CD4-positive, alpha-beta T cell (primary cell): ENCODE results near the gene PPP6R2. TPM values are rescaled to one million over a fixed set of nuclear protein-coding genes. Genes with fewer than 3 reads are reported as not detected.

Experiments
- ATAC-seq: fragments of 200-7000 bp; cut with Tn5 transposase; one replicate; pipeline ENCODE4 v1.10.0; 2022; ENCODE audit warnings: mild to moderate bottlenecking; ENCODE audit not compliant: poor library complexity
- CTCF ChIA-PET: fragments of 350-600 bp; sonication (Branson Sonifier 250); formaldehyde crosslinking; loops from one replicate; lab custom pipeline; 2021; ENCODE audit warnings: antibody characterized with exemption, inconsistent platforms; lab: Charles Lee
- POLR2A ChIA-PET: fragments of 350-600 bp; sonication (Branson Sonifier 250); formaldehyde crosslinking; loops from one replicate; lab custom pipeline; 2021; ENCODE audit warnings: antibody characterized with exemption, inconsistent platforms; lab: Charles Lee
- DNase-seq, 14 experiments: peaks; one replicate each; pipeline ENCODE4 v3.0.0-alpha.2; 2013 to 2020; ENCODE audit warnings: mixed read lengths in 2 of 14
- H3K27ac ChIP-seq, 2 donors: one replicate each; pipeline versions ENCODE4 v1.5.1 to v1.7.0; 2013; ENCODE audit warnings: low read length in 2 of 2, low read depth in 1 of 2, mild to moderate bottlenecking in 1 of 2
- H3K27me3 ChIP-seq, 2 experiments: 1 replicate in 1 of 2; 2 replicates in 1 of 2; pipeline versions ENCODE4 v1.6.1 to v1.7.0; 2013; ENCODE audit warnings: low read length in 2 of 2, control low read depth in 1 of 2, mild to moderate bottlenecking in 1 of 2, moderate library complexity in 1 of 2; ENCODE audit not compliant: insufficient read depth in 2 of 2, control insufficient read depth in 1 of 2
- H3K36me3 ChIP-seq: one replicate; pipeline ENCODE4 v1.6.1; 2013; ENCODE audit warnings: low read length, control low read depth; ENCODE audit not compliant: insufficient read depth
- H3K4me1 ChIP-seq: one replicate; pipeline ENCODE4 v1.6.1; 2013; ENCODE audit warnings: low read length, control low read depth; ENCODE audit not compliant: insufficient read depth
- H3K4me3 ChIP-seq: one replicate; pipeline ENCODE4 v1.5.1; 2013; ENCODE audit warnings: mild to moderate bottlenecking, low read length, moderate library complexity
- H3K9me3 ChIP-seq, 2 experiments: 1 replicate in 1 of 2; 2 replicates in 1 of 2; pipeline versions ENCODE4 v1.6.1 to v1.7.0; 2013; ENCODE audit warnings: low read length in 2 of 2, mild to moderate bottlenecking in 2 of 2, control low read depth in 1 of 2, moderate library complexity in 1 of 2; ENCODE audit not compliant: control insufficient read depth in 1 of 2, insufficient read depth in 1 of 2
- H3K27ac Mint-ChIP-seq: one replicate; pipeline ENCODE4 v1.8.0; 2020; ENCODE audit warnings: mixed read lengths
- H3K27me3 Mint-ChIP-seq: one replicate; pipeline ENCODE4 v1.8.0; 2021; ENCODE audit warnings: mixed read lengths
- H3K36me3 Mint-ChIP-seq: one replicate; pipeline ENCODE4 v1.8.0; 2021; ENCODE audit warnings: low read depth, mixed read lengths
- H3K4me1 Mint-ChIP-seq: one replicate; pipeline ENCODE4 v1.8.0; 2021; ENCODE audit warnings: low read depth, mixed read lengths
- H3K4me3 Mint-ChIP-seq: one replicate; pipeline ENCODE4 v1.8.0; 2020; ENCODE audit warnings: mild to moderate bottlenecking, mixed read lengths
- H3K9me3 Mint-ChIP-seq: one replicate; pipeline ENCODE4 v1.8.0; 2020; ENCODE audit warnings: mixed read lengths
- CTCF ChIP-seq: fragments of 200-600 bp; IDR thresholded peaks from one replicate; pipeline ENCODE4 v1.8.0; 2022; ENCODE audit warnings: antibody characterized with exemption, mild to moderate bottlenecking
- intact Hi-C, 2 experiments: fragments of 100-400 bp; cut with DNase I in 1 of 2; cut with micrococcal nuclease in 1 of 2; formaldehyde crosslinking; loops; one replicate each; pipeline versions ENCODE4 v1.15.1 to v1.9.0; 2023 to 2025; cut with DNase I, micrococcal nuclease
- total RNA-seq, 174 experiments: library from RNA in 2 of 174; stranded (reverse) in 2 of 174; gene quantifications; one replicate each; pipeline ENCODE4 v1.2.3 and lab custom pipeline; 2021 to 2026

PPP6R2 gene
- total RNA-seq, 2 experiments from 2014 or later: 47.1 to 48.0 TPM

- peaks cover 25% of the 10 kb centered on the region for H3K4me1 ChIP-seq
- H3K27me3 ChIP-seq: no peaks in the 10 kb centered on the region
- intact Hi-C loops: no loop called here
- H3K4me3 ChIP-seq: peak overlapping the region; percentile 53
- ChIA-PET POLR2A (interaction anchor here (0.8 kb wide), 2 partner anchors 42 to 268 kb away, joined by 3 read pairs; partner anchors contain the start of gene CHKB), CTCF (interaction anchor here (1.1 kb wide), 1 partner anchor 38 kb away, joined by 3 read pairs; no protein-coding TSS in a partner anchor)
- Mint-ChIP-seq H3K4me1 (peaks cover 16% of the 10 kb centered on the region), H3K9me3 (no peaks in the 10 kb centered on the region), H3K4me3 (peak overlapping the region; percentile 82), H3K36me3 (no peaks in the 10 kb centered on the region), H3K27me3 (no peaks in the 10 kb centered on the region), H3K27ac (peak overlapping the region; percentile 73)
- peak overlapping the region; percentile 26 to 57 for H3K27ac ChIP-seq
- peak; percentile 97 for ATAC-seq
- no peak for TF ChIP-seq CTCF
- DNase-seq: peak; percentile 50 to 88 (median 66)
- H3K36me3 ChIP-seq: peaks cover 2% of the 10 kb centered on the region
- no peaks in the 10 kb centered on the region for H3K9me3 ChIP-seq
Observed at GRCh38 chr22:50314455-50315288, 28.5 kb upstream of the PPP6R2 start.

- Mint-ChIP-seq H3K27ac (peak overlapping the region; percentile 19), H3K4me1 (peaks cover 16% of the 10 kb centered on the region), H3K4me3 (peak overlapping the region; percentile 22), H3K27me3 (no peaks in the 10 kb centered on the region), H3K9me3 (no peaks in the 10 kb centered on the region), H3K36me3 (no peaks in the 10 kb centered on the region)
- Histone ChIP-seq H3K4me1 (peaks cover 25% of the 10 kb centered on the region), H3K9me3 (no peaks in the 10 kb centered on the region), H3K27me3 (no peaks in the 10 kb centered on the region), H3K4me3 (no peak overlapping the region), H3K36me3 (peaks cover 2% of the 10 kb centered on the region), H3K27ac (peak overlapping the region; percentile 26 to 57)
- ChIA-PET CTCF (interaction anchor here (1.1 kb wide), 1 partner anchor 39 kb away, joined by 3 read pairs; no protein-coding TSS in a partner anchor), POLR2A (interaction anchor here (0.8 kb wide), 1 partner anchor 43 kb away, joined by 3 read pairs; no protein-coding TSS in a partner anchor)
- TF ChIP-seq CTCF: no peak
- intact Hi-C loops: no loop called here
- ATAC-seq (no peak), DNase-seq (no peak)
Observed at GRCh38 chr22:50315289-50316113, 27.6 kb upstream of the PPP6R2 start.
